ENCODE measurements around the gene TNXB.
A peak's percentile ranks its signal among the peaks of the same experiment; 100 is the strongest.
"Not testable (repeated sequence)": the region's sequence is repeated elsewhere in the genome, so short reads cannot be mapped to it uniquely, and the experiment has no call there.

Gene TNXB

GRCh38 chr6:32112431-32112980, 3.4 kb upstream of the TNXB start:
- DNase-seq (ENCODE audit: low spot score): no peak

- no peak for DNase-seq (ENCODE audit: low spot score)
These were observed 2.4 kb upstream of the TNXB start for GRCh38 chr6:32111424-32112066.

GRCh38 chr6:32110632-32111031, 1.5 kb upstream of the TNXB start:
- DNase-seq (ENCODE audit: low spot score): no peak

GRCh38 chr6:32109765-32110160, 625 bp upstream of the TNXB start:
- no peak for DNase-seq (ENCODE audit: low spot score)

- DNase-seq (ENCODE audit: low spot score): no peak
These were observed 418 bp downstream of the TNXB start for GRCh38 chr6:32108727-32109113.

GRCh38 chr6:32108094-32108627, 977 bp downstream of the TNXB start:
- DNase-seq (ENCODE audit: low spot score): no peak

- no peak for DNase-seq (ENCODE audit: low spot score)
These were observed 1.7 kb downstream of the TNXB start for GRCh38 chr6:32107406-32107805.

- DNase-seq (ENCODE audit: low spot score): no peak
These were observed 3.7 kb downstream of the TNXB start for GRCh38 chr6:32105433-32105832.

- DNase-seq (ENCODE audit: low spot score): no peak
These were observed 6.9 kb downstream of the TNXB start for GRCh38 chr6:32102255-32102654.

GRCh38 chr6:32100251-32100650, 8.9 kb downstream of the TNXB start:
- not testable (repeated sequence) for DNase-seq (ENCODE audit: low spot score)

- no peak for DNase-seq (ENCODE audit: low spot score)
These were observed 11.8 kb downstream of the TNXB start for GRCh38 chr6:32097364-32097763.

GRCh38 chr6:32096394-32097258, 12.5 kb downstream of the TNXB start:
- no peak for DNase-seq (ENCODE audit: low spot score)

GRCh38 chr6:32096087-32096393, 13.1 kb downstream of the TNXB start:
- DNase-seq (ENCODE audit: low spot score): no peak

GRCh38 chr6:32095338-32096086, 13.6 kb downstream of the TNXB start:
- no peak for DNase-seq (ENCODE audit: low spot score)

- no peak for DNase-seq (ENCODE audit: low spot score)
These were observed 16.2 kb downstream of the TNXB start for GRCh38 chr6:32092760-32093497.

- DNase-seq (ENCODE audit: low spot score): no peak
These were observed 19.9 kb downstream of the TNXB start for GRCh38 chr6:32089082-32089828.

- no peak for DNase-seq (ENCODE audit: low spot score)
These were observed 20.6 kb downstream of the TNXB start for GRCh38 chr6:32088487-32089049.

- DNase-seq (ENCODE audit: low spot score): peak; percentile 59
These were observed 21.3 kb downstream of the TNXB start for GRCh38 chr6:32087574-32088486.

All from CD4-positive, alpha-beta T cell treated with Interleukin-15 for 4 hours (primary cell).